Measurements from ENCODE around the gene PDE6H. TPM values are rescaled to one million over a fixed set of nuclear protein-coding genes. Genes with fewer than 3 reads are reported as not detected.

Gene PDE6H
- polyA plus RNA-seq, 2 of the 4 experiments (the other 2 are of a cell fraction): not detected

- H3K27ac ChIP-seq: no peak overlapping the region
- no peak for FAIRE-seq
- H3K9me3 ChIP-seq: no peaks in the 10 kb centered on the region
- ChIA-PET POLR2A (no interaction called here), CTCF (no interaction called here)
- no peak overlapping the region for H3K4me3 ChIP-seq
- ATAC-seq: peak in 1 of 2 experiments; percentile 47; a peak in 2 of 6 replicates
- WGBS (ENCODE audit: missing lambda C conversion rate): 0% methylated on average over 1 of the region's 1 CpG
- peak overlapping the region; percentile 36; the same call in 2 of the 3 replicates for H3K4me2 ChIP-seq
- TF ChIP-seq RNF2 (IDR thresholded peaks at IDR 0.05; ENCODE audit: borderline replicate concordance, low read depth): no peak
- no peak for TF ChIP-seq ESRRA (IDR thresholded peaks at IDR 0.05; ENCODE audit: borderline replicate concordance, low read length)
- TF ChIP-seq KDM1A (IDR thresholded peaks at IDR 0.05; ENCODE audit: low read depth): no peak
- TF ChIP-seq CTCF (IDR thresholded peaks at IDR 0.05): no peak
- TF ChIP-seq NR3C1 (IDR thresholded peaks at IDR 0.05): no peak
- TF ChIP-seq RARB (CRISPR knock-in tag; IDR thresholded peaks at IDR 0.05): no peak
- no peak for TF ChIP-seq HOXB5 (CRISPR knock-in tag; IDR thresholded peaks at IDR 0.05)
- TF ChIP-seq HES2 (IDR thresholded peaks at IDR 0.05): no peak
- TF ChIP-seq FOXS1 (CRISPR knock-in tag; IDR thresholded peaks at IDR 0.05): no peak
- TF ChIP-seq TP53 (CRISPR knock-in tag; IDR thresholded peaks at IDR 0.05): no peak
- TF ChIP-seq ATOH8 (CRISPR knock-in tag; IDR thresholded peaks at IDR 0.05; ENCODE audit: low read depth): no peak
- TF ChIP-seq RAD21 (conservative IDR thresholded peaks at IDR 0.05 in 1 of 2, IDR thresholded peaks at IDR 0.05 in 1 of 2): no peak
- no peak for TF ChIP-seq ELK1 (IDR thresholded peaks at IDR 0.05; ENCODE audit: low read depth, low read length)
- TF ChIP-seq JUNB (IDR thresholded peaks at IDR 0.05): no peak
- TF ChIP-seq CHD4 (IDR thresholded peaks at IDR 0.05; ENCODE audit: borderline replicate concordance): no peak
- H3K4me1 ChIP-seq: peaks cover 38% of the 10 kb centered on the region; the same call in 2 of the 3 replicates
- peak in 1 of 2 experiments; percentile 26 for DNase-seq (ENCODE audit: low read depth in 1 of 2, low spot score in 1 of 2)
These were observed 26.0 kb upstream of the PDE6H start for GRCh38 chr12:14946861-14947260.

GRCh38 chr12:14948672-14949071, 24.2 kb upstream of the PDE6H start:
- no peak overlapping the region for H3K4me2 ChIP-seq
- POLR2A ChIA-PET: no interaction called here
- peak in 1 of 2 experiments; percentile 44 for DNase-seq (ENCODE audit: low read depth in 1 of 2, low spot score in 1 of 2)
- CTCF ChIA-PET: interaction anchor here (0.7 to 1.4 kb wide), 4 partner anchors 9 to 47 kb away, joined by 3 to 4 read pairs (median 3); no protein-coding TSS in a partner anchor
- ATAC-seq: peak in 1 of 2 experiments; percentile 43; a peak in 1 of 6 replicates
- no peak overlapping the region for H3K27ac ChIP-seq
- H3K4me1 ChIP-seq: peaks cover 47% of the 10 kb centered on the region
- no peaks in the 10 kb centered on the region for H3K9me3 ChIP-seq
- TF ChIP-seq GATA3 (IDR thresholded peaks at IDR 0.05; ENCODE audit: borderline replicate concordance) (no peak), EHMT2 (IDR thresholded peaks at IDR 0.05; ENCODE audit: low read depth) (no peak), NR3C1 (IDR thresholded peaks at IDR 0.05) (no peak), SREBF2 (IDR thresholded peaks at IDR 0.05) (no peak), SMC3 (IDR thresholded peaks at IDR 0.05) (no peak), POLR2AphosphoS2 (conservative IDR thresholded peaks at IDR 0.05; ENCODE audit: low read length) (no peak)
- FAIRE-seq: no peak
- no peak overlapping the region for H3K4me3 ChIP-seq
- 75% methylated on average over 3 of the region's 3 CpGs for WGBS (ENCODE audit: missing lambda C conversion rate)

GRCh38 chr12:14949631-14950030, 23.2 kb upstream of the PDE6H start:
- no peak for FAIRE-seq
- Histone ChIP-seq H3K4me3 (no peak overlapping the region), H3K4me1 (peaks cover 47% of the 10 kb centered on the region), H3K27ac (no peak overlapping the region), H3K4me2 (no peak overlapping the region), H3K9me3 (no peaks in the 10 kb centered on the region)
- no peak for ATAC-seq
- TF ChIP-seq GATA3 (IDR thresholded peaks at IDR 0.05; ENCODE audit: borderline replicate concordance) (no peak), EHF (CRISPR knock-in tag; IDR thresholded peaks at IDR 0.05) (no peak), SREBF2 (IDR thresholded peaks at IDR 0.05) (no peak), EP300 (IDR thresholded peaks at IDR 0.05) (no peak), KDM5A (IDR thresholded peaks at IDR 0.05) (no peak), HES2 (IDR thresholded peaks at IDR 0.05) (no peak), NR3C1 (IDR thresholded peaks at IDR 0.05) (no peak)
- DNase-seq (ENCODE audit: low read depth in 1 of 2, low spot score in 1 of 2): no peak
- POLR2A ChIA-PET: no interaction called here
- WGBS (ENCODE audit: missing lambda C conversion rate): 93% methylated on average over 5 of the region's 5 CpGs
- CTCF ChIA-PET: no interaction called here

Measured in A549 (cell line).